Body of pancreas (tissue), 4 donors: ENCODE data around the gene SLC1A2. TPM values are rescaled to one million over a fixed set of nuclear protein-coding genes. Genes with fewer than 3 reads are reported as not detected.

Source experiments
- ATAC-seq: fragments of 150-250 bp; one replicate; pipeline ENCODE4 v1.9.1; 2016
- DNase-seq, 4 donors: peaks; one replicate each; pipeline ENCODE4 v3.0.0-alpha.2; 2019
- H3K27ac ChIP-seq, 4 donors: fragments of 200-600 bp; sonication (generic); 1 replicate in 3 of 4; 2 replicates in 1 of 4; pipeline versions ENCODE4 v1.5.1 to v1.6.1; 2016 to 2019; ENCODE audit warnings: mild to moderate bottlenecking in 1 of 4, mixed read lengths in 1 of 4, moderate library complexity in 1 of 4
- H3K27me3 ChIP-seq, 2 donors: fragments of 200-600 bp; sonication (generic); one replicate each; pipeline ENCODE4 v1.6.0; 2016; ENCODE audit warnings: mild to moderate bottlenecking in 1 of 2
- H3K36me3 ChIP-seq, 2 donors: fragments of 200-600 bp; sonication (generic); replicated peaks in 1 of 2; 2 replicates each; pipeline ENCODE4 v1.5.1; 2016; ENCODE audit warnings: low read depth in 2 of 2; ENCODE audit not compliant: insufficient read depth in 1 of 2
- H3K4me1 ChIP-seq: fragments of 200-600 bp; sonication (generic); one replicate; pipeline ENCODE4 v1.6.0; 2016
- H3K4me3 ChIP-seq, 2 donors: fragments of 200-600 bp; sonication (generic); 1 replicate in 1 of 2; 2 replicates in 1 of 2; pipeline ENCODE4 v1.5.1; 2016 to 2019
- H3K9me3 ChIP-seq, 3 donors: fragments of 200-600 bp; sonication (generic); 1 replicate in 2 of 3; 2 replicates in 1 of 3; pipeline ENCODE4 v1.5.1; 2016
- CTCF ChIP-seq, 7 experiments: fragments of 450-650 bp in 4 of 7; fragments of 200-600 bp in 3 of 7; sonication (generic) in 3 of 7; IDR thresholded peaks; one replicate each; pipeline ENCODE4 v1.5.1; 2016 to 2019; ENCODE audit warnings: antibody characterized with exemption in 7 of 7
- POLR2A ChIP-seq, 3 donors: fragments of 450-650 bp; IDR thresholded peaks; one replicate each; pipeline ENCODE4 v1.6.1; 2016; ENCODE audit warnings: antibody characterized with exemption in 3 of 3, mild to moderate bottlenecking in 2 of 3
- WGBS, 2 donors: methylation state at CpG; one replicate each; pipeline ENCODE4 v1.1.5; 2017; 5-methylcytosine and 5-hydroxymethylcytosine counted together
- intact Hi-C: fragments of 100-400 bp; cut with DNase I; formaldehyde crosslinking; loops from one replicate; pipeline ENCODE4 v1.15.1; 2023
- total RNA-seq, 2 donors: library from RNA; depleted of rRNA; stranded (reverse); fragments of >200 nt; gene quantifications; one replicate each; pipeline ENCODE4 v1.1.0, GENCODE V29; 2016

The SLC1A2 gene
- total RNA-seq, 2 donors from 2014 or later: 23.1 to 73.7 TPM

- no peak for ATAC-seq
- H3K4me1 ChIP-seq: no peaks in the 10 kb centered on the region
Observed at GRCh38 chr11:35223991-35224390, 195.4 kb downstream of the SLC1A2 start.

GRCh38 chr11:35223371-35223796, 196.0 kb downstream of the SLC1A2 start:
- H3K27me3 ChIP-seq: no peaks in the 10 kb centered on the region
- intact Hi-C loops: no loop called here
- TF ChIP-seq POLR2A (IDR thresholded peaks at IDR 0.05): no peak
- no peak for TF ChIP-seq CTCF (IDR thresholded peaks at IDR 0.05)
- ATAC-seq (no peak), DNase-seq (no peak)
- H3K4me1 ChIP-seq: no peaks in the 10 kb centered on the region
- no peak overlapping the region for H3K4me3 ChIP-seq
- H3K27ac ChIP-seq: no peak overlapping the region
- WGBS, 2 donors: 84 to 91% methylated on average over 9 of the region's 9 CpGs
- no peaks in the 10 kb centered on the region for H3K9me3 ChIP-seq
- peaks cover 0 to 21% of the 10 kb centered on the region in 2 donors for H3K36me3 ChIP-seq

More at GRCh38 chr11:35223991-35224390, 195.4 kb downstream of the SLC1A2 start:
- Histone ChIP-seq H3K27me3 (no peaks in the 10 kb centered on the region), H3K9me3 (no peaks in the 10 kb centered on the region), H3K27ac (no peak overlapping the region), H3K4me3 (no peak overlapping the region), H3K36me3 (peaks cover 0 to 15% of the 10 kb centered on the region in 2 donors)
- DNase-seq: no peak
- TF ChIP-seq CTCF (IDR thresholded peaks at IDR 0.05): no peak
- TF ChIP-seq POLR2A (IDR thresholded peaks at IDR 0.05): no peak
- intact Hi-C loops: no loop called here
- 94 to 97% methylated on average over 1 of the region's 1 CpG for WGBS, 2 donors

- no peaks in the 10 kb centered on the region for H3K27me3 ChIP-seq
- WGBS, 2 donors: 92 to 94% methylated on average over 1 of the region's 1 CpG
- H3K36me3 ChIP-seq: peaks cover 0 to 25% of the 10 kb centered on the region in 2 donors
- DNase-seq (no peak), ATAC-seq (no peak)
- H3K4me3 ChIP-seq: no peak overlapping the region
- no peaks in the 10 kb centered on the region for H3K9me3 ChIP-seq
- intact Hi-C loops: no loop called here
- peaks cover 15% of the 10 kb centered on the region for H3K4me1 ChIP-seq
- no peak overlapping the region for H3K27ac ChIP-seq
- TF ChIP-seq CTCF (IDR thresholded peaks at IDR 0.05) (no peak), POLR2A (IDR thresholded peaks at IDR 0.05) (no peak)
Observed at GRCh38 chr11:35218956-35219355, 200.4 kb downstream of the SLC1A2 start.

GRCh38 chr11:35216962-35217678, 202.2 kb downstream of the SLC1A2 start:
- Histone ChIP-seq H3K4me1 (peaks cover 15% of the 10 kb centered on the region), H3K27ac (peak overlapping the region in 2 of 4 donors; percentile 45 to 47), H3K9me3 (no peaks in the 10 kb centered on the region), H3K36me3 (peaks cover 0 to 19% of the 10 kb centered on the region in 2 donors), H3K4me3 (no peak overlapping the region), H3K27me3 (no peaks in the 10 kb centered on the region)
- ATAC-seq: peak; percentile 88
- intact Hi-C loops: no loop called here
- WGBS, 2 donors: 18 to 28% methylated on average over 3 of the region's 3 CpGs
- peak; percentile 48 to 72 (median 60) for DNase-seq
- TF ChIP-seq CTCF (IDR thresholded peaks at IDR 0.05): no peak
- TF ChIP-seq POLR2A (IDR thresholded peaks at IDR 0.05): no peak

GRCh38 chr11:35215945-35216344, 203.4 kb downstream of the SLC1A2 start:
- Histone ChIP-seq H3K4me1 (peaks cover 19% of the 10 kb centered on the region), H3K27me3 (no peaks in the 10 kb centered on the region), H3K27ac (peak overlapping the region in 1 of 4 donors; percentile 6), H3K4me3 (no peak overlapping the region), H3K36me3 (peaks cover 0 to 17% of the 10 kb centered on the region in 2 donors), H3K9me3 (no peaks in the 10 kb centered on the region)
- intact Hi-C loops: no loop called here
- TF ChIP-seq POLR2A (IDR thresholded peaks at IDR 0.05) (no peak), CTCF (IDR thresholded peaks at IDR 0.05) (no peak)
- no peak for ATAC-seq
- no peak for DNase-seq
